Measurements from ENCODE around the gene ABCF2. TPM values are rescaled to one million over a fixed set of nuclear protein-coding genes. Genes with fewer than 3 reads are reported as not detected.

Gene ABCF2
- total and polyA plus RNA-seq, 2 of the 13 experiments (the other 11 are each of a cell fraction or from before 2014, with no cell fraction given): 16.3 to 42.5 TPM

GRCh38 chr7:151226875-151227782 lies at the start of gene ABCF2 (continued):
- 0 out of 2 replicates have a peak, but pooled peaks have one; percentile 46 for TF ChIP-seq ZNF431 (CRISPR knock-in tag; IDR thresholded peaks at IDR 0.05; ENCODE audit: borderline replicate concordance, low read depth)
- TF ChIP-seq ATF2 (CRISPR knock-in tag; IDR thresholded peaks at IDR 0.05): peak; percentile 38; the same call in 1 of the 2 replicates
- TF ChIP-seq SUZ12 (IDR thresholded peaks at IDR 0.05; ENCODE audit: low read depth, low read length): peak; percentile 79
- 0 out of 2 replicates have a peak, but pooled peaks have one; percentile 29 for TF ChIP-seq ZNF264 (CRISPR knock-in tag; IDR thresholded peaks at IDR 0.05)
- peak; percentile 72; the same call in 1 of the 2 replicates for TF ChIP-seq NFATC3 (CRISPR knock-in tag; IDR thresholded peaks at IDR 0.05)
- TF ChIP-seq KMT2A (CRISPR knock-in tag; IDR thresholded peaks at IDR 0.05): 0 out of 2 replicates have a peak, but pooled peaks have one; percentile 40
- peak; percentile 79 for TF ChIP-seq HDAC2 (CRISPR knock-in tag; IDR thresholded peaks at IDR 0.05)
- 0 out of 2 replicates have a peak, but pooled peaks have one; percentile 47 for TF ChIP-seq ZNF136 (CRISPR knock-in tag; IDR thresholded peaks at IDR 0.05; ENCODE audit: low read depth)
- TF ChIP-seq REPIN1 (CRISPR knock-in tag; IDR thresholded peaks at IDR 0.05; ENCODE audit: borderline replicate concordance, low read depth): 0 out of 2 replicates have a peak, but pooled peaks have one; percentile 36
- TF ChIP-seq ZSCAN20 (CRISPR knock-in tag; IDR thresholded peaks at IDR 0.05; ENCODE audit: borderline replicate concordance): 0 out of 2 replicates have a peak, but pooled peaks have one; percentile 18
- no peak for TF ChIP-seq CC2D1A (CRISPR knock-in tag; IDR thresholded peaks at IDR 0.05)
- 0 out of 2 replicates have a peak, but pooled peaks have one; percentile 68 for TF ChIP-seq ZNF563 (CRISPR knock-in tag; IDR thresholded peaks at IDR 0.05)
- TF ChIP-seq TEF (CRISPR knock-in tag; IDR thresholded peaks at IDR 0.05): no peak
- peak; percentile 86 for TF ChIP-seq NFYB (CRISPR knock-in tag; IDR thresholded peaks at IDR 0.05)
- TF ChIP-seq GABPB1 (CRISPR knock-in tag; IDR thresholded peaks at IDR 0.05): peak; percentile 90
- no peak for TF ChIP-seq ZNF83 (CRISPR knock-in tag; IDR thresholded peaks at IDR 0.05; ENCODE audit: borderline replicate concordance)
- 0 out of 2 replicates have a peak, but pooled peaks have one; percentile 42 for TF ChIP-seq ZNF280D (CRISPR knock-in tag; IDR thresholded peaks at IDR 0.05)
- peak; percentile 71; the same call in 1 of the 2 replicates for TF ChIP-seq ZGPAT (CRISPR knock-in tag; IDR thresholded peaks at IDR 0.05)
- no peak for TF ChIP-seq ZNF292 (CRISPR knock-in tag; IDR thresholded peaks at IDR 0.05; ENCODE audit: borderline replicate concordance, low read depth)
- peak; percentile 94; the same call in 1 of the 2 replicates for TF ChIP-seq KDM2A (CRISPR knock-in tag; IDR thresholded peaks at IDR 0.05; ENCODE audit: borderline replicate concordance, low read depth)
- peak; percentile 79; the same call in 1 of the 2 replicates for TF ChIP-seq ZNF547 (CRISPR knock-in tag; IDR thresholded peaks at IDR 0.05)
